ENCODE data around the gene PIP4K2C. TPM values are rescaled to one million over a fixed set of nuclear protein-coding genes. Genes with fewer than 3 reads are reported as not detected.

PIP4K2C gene
- total RNA-seq, 1 experiment from 2014 or later = 37.1 TPM

DNA sequence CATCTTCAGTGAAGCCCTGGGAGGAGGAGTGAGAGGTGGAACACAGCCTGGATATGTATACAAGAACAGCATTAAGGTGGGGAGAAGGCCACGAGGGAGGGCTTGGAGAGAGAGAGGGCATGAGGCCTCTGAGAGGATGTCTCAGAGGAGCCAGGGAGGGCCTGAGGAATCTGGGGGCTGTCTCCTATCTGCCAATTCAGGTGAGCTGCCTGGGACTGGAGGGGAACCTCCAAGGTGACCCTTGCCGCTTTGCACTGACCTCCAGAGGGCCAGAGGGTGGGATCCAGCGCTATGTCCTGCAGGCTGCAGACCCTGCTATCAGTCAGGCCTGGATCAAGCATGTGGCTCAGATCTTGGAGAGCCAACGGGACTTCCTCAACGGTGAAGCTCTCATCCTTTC lies 24.6 kb downstream of the PIP4K2C start:
- TF ChIP-seq, protein P1, sequence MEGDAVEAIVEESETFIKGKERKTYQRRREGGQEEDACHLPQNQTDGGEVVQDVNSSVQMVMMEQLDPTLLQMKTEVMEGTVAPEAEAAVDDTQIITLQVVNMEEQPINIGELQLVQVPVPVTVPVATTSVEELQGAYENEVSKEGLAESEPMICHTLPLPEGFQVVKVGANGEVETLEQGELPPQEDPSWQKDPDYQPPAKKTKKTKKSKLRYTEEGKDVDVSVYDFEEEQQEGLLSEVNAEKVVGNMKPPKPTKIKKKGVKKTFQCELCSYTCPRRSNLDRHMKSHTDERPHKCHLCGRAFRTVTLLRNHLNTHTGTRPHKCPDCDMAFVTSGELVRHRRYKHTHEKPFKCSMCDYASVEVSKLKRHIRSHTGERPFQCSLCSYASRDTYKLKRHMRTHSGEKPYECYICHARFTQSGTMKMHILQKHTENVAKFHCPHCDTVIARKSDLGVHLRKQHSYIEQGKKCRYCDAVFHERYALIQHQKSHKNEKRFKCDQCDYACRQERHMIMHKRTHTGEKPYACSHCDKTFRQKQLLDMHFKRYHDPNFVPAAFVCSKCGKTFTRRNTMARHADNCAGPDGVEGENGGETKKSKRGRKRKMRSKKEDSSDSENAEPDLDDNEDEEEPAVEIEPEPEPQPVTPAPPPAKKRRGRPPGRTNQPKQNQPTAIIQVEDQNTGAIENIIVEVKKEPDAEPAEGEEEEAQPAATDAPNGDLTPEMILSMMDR (conservative IDR thresholded peaks at IDR 0.05) = no peak
- H3K4ac ChIP-seq (ENCODE audit: low read depth, low read length) = no peak overlapping the region
- H3K4me3 Mint-ChIP-seq = no peak overlapping the region
- H4K91ac ChIP-seq (ENCODE audit: insufficient read length, low read depth, low read length) = no peak overlapping the region
- no peak overlapping the region for H2BK20ac ChIP-seq (ENCODE audit: low read depth, low read length, poor library complexity, severe bottlenecking)
- H3K4me1 Mint-ChIP-seq = peaks cover 23 to 30% of the 10 kb centered on the region in 2 experiments
- no peak overlapping the region for H2AFZ ChIP-seq (ENCODE audit: low read length)
- no peaks in the 10 kb centered on the region for H3K79me1 ChIP-seq (ENCODE audit: insufficient read depth, low read depth, low read length, poor library complexity, severe bottlenecking)
- no peaks in the 10 kb centered on the region for H3K4me1 ChIP-seq (ENCODE audit: insufficient read depth, low read length)
- no peak overlapping the region for H4K8ac ChIP-seq (replicated peaks; ENCODE audit: insufficient read length, low read depth, low read length)
- peaks cover 13% of the 10 kb centered on the region for H3K23me2 ChIP-seq (ENCODE audit: insufficient read length, low read depth, low read length, poor library complexity, severe bottlenecking)
- DNase-seq = no peak
- H2BK15ac ChIP-seq (ENCODE audit: low read depth, low read length) = no peak overlapping the region
- no peak overlapping the region for H2BK5ac ChIP-seq (ENCODE audit: insufficient read length, low read length)
- H3K27ac Mint-ChIP-seq = no peak overlapping the region
- H2BK12ac ChIP-seq (ENCODE audit: insufficient read length, low read depth, low read length) = no peak overlapping the region
- H3K4me2 ChIP-seq (ENCODE audit: insufficient read depth, insufficient read length, low read length) = no peak overlapping the region
- WGBS (ENCODE audit: extremely low coverage, insufficient read length, low lambda C conversion rate) = no CpG with 5 or more reads among the region's 5 CpGs
- H3K14ac ChIP-seq (ENCODE audit: insufficient read depth, low read length) = no peak overlapping the region
- peaks cover 53% of the 10 kb centered on the region for H3K27me3 Mint-ChIP-seq (ENCODE audit: low read depth)
- no peaks in the 10 kb centered on the region for H4K20me1 ChIP-seq (ENCODE audit: control insufficient read depth, insufficient read depth, insufficient read length)
- no peak overlapping the region for H2BK120ac ChIP-seq (ENCODE audit: low read depth, low read length, poor library complexity, severe bottlenecking)
- H3K27me3 ChIP-seq (ENCODE audit: insufficient read depth, low read length) = peaks cover 45% of the 10 kb centered on the region
- peaks cover 0 to 3% of the 10 kb centered on the region in 2 experiments; a peak in 2 of 5 replicates for H3K9me3 Mint-ChIP-seq
- no peaks in the 10 kb centered on the region for H3K9me3 ChIP-seq (ENCODE audit: control insufficient read depth, low read depth, low read length)
- no peak overlapping the region for H3T11ph ChIP-seq (ENCODE audit: low read length)
- no peak overlapping the region for H3K56ac ChIP-seq (ENCODE audit: insufficient read length, low read depth, low read length)
- no peaks in the 10 kb centered on the region for H3K79me2 ChIP-seq (ENCODE audit: insufficient read depth, low read length)
- H3K18ac ChIP-seq (ENCODE audit: insufficient read length, low read depth, low read length) = no peak overlapping the region
- no peak overlapping the region for H4K5ac ChIP-seq (ENCODE audit: insufficient read length, low read depth, low read length)
- no peak overlapping the region for H3K23ac ChIP-seq (ENCODE audit: insufficient read length, low read depth, low read length)
- no peak overlapping the region for H2AK5ac ChIP-seq (ENCODE audit: insufficient read length, low read length)
- no peak overlapping the region for H3K27ac ChIP-seq (ENCODE audit: insufficient read length, low read depth, low read length)
- H3K36me3 Mint-ChIP-seq (ENCODE audit: insufficient read depth in 1 of 3, low read depth in 3 of 3) = peaks cover 9 to 32% (median 17%) of the 10 kb centered on the region in 3 experiments
- no peak overlapping the region for H3K9ac ChIP-seq (ENCODE audit: extremely low read depth, insufficient read length, low read length)

Data from H9 (cell line).